H1 (cell line): Measurements from ENCODE around the gene QRICH1. TPM values are rescaled to one million over a fixed set of nuclear protein-coding genes. Genes with fewer than 3 reads are reported as not detected.

ENCODE experiments used
- SP2 ChIP-seq: IDR thresholded peaks from 2 replicates; pipeline ENCODE4 v1.6.1; 2012; ENCODE audit warnings: mild to moderate bottlenecking, low read length, inconsistent platforms
- SP4 ChIP-seq: IDR thresholded peaks from 2 replicates; pipeline ENCODE4 v1.6.1; 2012; ENCODE audit warnings: low read length, inconsistent platforms
- TCF12 ChIP-seq: IDR thresholded peaks from 2 replicates; pipeline ENCODE4 v1.6.1; 2011; ENCODE audit warnings: low read depth, mild to moderate bottlenecking, low read length
- polyA plus RNA-seq, 7 experiments: library from polyadenylated mRNA; depleted of rRNA in 3 of 7; stranded (reverse) in 5 of 7; unstranded in 2 of 7; fragments of >200 nt in 5 of 7; fragments of 200-250 nt in 2 of 7; gene quantifications; 1 replicate in 5 of 7; 2 replicates in 1 of 7; 4 replicates in 1 of 7; pipeline versions ENCODE4 v1.2.1 to v1.2.3, GENCODE V29; 2011 to 2013; ENCODE audit warnings: missing spikeins in 2 of 7, mixed read lengths in 2 of 7
- total RNA-seq: library from RNA; stranded (reverse); fragmentation: NEBNext Ultra II Directional; extraction: Animal tissue kit (Norgen Biotek cat#: 25700); gene quantifications from 2 replicates; pipeline ENCODE4 v1.2.1, GENCODE V29; 2021
- TF ChIP-seq, protein P1 (sequence below), 3 experiments: IDR thresholded peaks; 1 replicate in 2 of 3; 2 replicates in 1 of 3; pipeline versions ENCODE4 v1.5.1 to v1.6.1; 2011; ENCODE audit warnings: low read length in 3 of 3, mild to moderate bottlenecking in 3 of 3, inconsistent platforms in 2 of 3, low read depth in 1 of 3, moderate library complexity in 1 of 3; ENCODE audit not compliant: insufficient read depth in 1 of 3; ENCODE audit errors: control extremely low read depth in 1 of 3

QRICH1 gene
- total and polyA plus RNA-seq, 2 of the 8 experiments (the other 6 are each of a cell fraction or from before 2014, with no cell fraction given): 128 to 142 TPM

DNA sequence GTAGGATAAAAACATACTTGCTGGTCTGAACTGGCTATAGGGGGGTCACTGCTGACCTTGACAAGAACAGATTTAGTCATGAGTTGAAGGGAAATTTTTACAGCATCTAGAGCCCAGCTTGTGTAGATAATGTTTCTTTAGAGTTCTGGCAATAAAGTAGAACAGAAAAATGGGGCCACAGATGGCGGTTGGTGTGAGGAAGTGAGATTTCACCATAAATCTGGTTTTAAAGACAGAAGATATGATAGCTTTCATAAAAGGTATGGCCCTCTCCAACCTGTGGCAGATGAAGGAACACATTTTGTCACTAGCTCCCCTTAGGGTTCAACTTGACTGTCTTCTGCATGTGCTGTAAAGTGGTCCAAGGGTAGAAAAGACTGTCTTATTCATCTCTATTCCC is 40.3 kb downstream of the QRICH1 start (continued):
- TF ChIP-seq SP2 (no peak), TCF12 (no peak), SP4 (no peak)
- TF ChIP-seq, protein P1, sequence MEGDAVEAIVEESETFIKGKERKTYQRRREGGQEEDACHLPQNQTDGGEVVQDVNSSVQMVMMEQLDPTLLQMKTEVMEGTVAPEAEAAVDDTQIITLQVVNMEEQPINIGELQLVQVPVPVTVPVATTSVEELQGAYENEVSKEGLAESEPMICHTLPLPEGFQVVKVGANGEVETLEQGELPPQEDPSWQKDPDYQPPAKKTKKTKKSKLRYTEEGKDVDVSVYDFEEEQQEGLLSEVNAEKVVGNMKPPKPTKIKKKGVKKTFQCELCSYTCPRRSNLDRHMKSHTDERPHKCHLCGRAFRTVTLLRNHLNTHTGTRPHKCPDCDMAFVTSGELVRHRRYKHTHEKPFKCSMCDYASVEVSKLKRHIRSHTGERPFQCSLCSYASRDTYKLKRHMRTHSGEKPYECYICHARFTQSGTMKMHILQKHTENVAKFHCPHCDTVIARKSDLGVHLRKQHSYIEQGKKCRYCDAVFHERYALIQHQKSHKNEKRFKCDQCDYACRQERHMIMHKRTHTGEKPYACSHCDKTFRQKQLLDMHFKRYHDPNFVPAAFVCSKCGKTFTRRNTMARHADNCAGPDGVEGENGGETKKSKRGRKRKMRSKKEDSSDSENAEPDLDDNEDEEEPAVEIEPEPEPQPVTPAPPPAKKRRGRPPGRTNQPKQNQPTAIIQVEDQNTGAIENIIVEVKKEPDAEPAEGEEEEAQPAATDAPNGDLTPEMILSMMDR (IDR thresholded peaks at IDR 0.05; ENCODE audit: control extremely low read depth in 1 of 3, insufficient read depth in 1 of 3, low read depth in 1 of 3, low read length in 3 of 3): no peak
